ENCODE measurements around the gene TXK. TPM values are rescaled to one million over a fixed set of nuclear protein-coding genes. Genes with fewer than 3 reads are reported as not detected.

TXK gene
- total and polyA plus RNA-seq, 7 donors = 0.55 to 7.5 (median 0.99) TPM; not detected in 2

GRCh38 chr4:48138511-48138910, 4.5 kb upstream of the TXK start:
- Histone ChIP-seq H3K27ac (no peak overlapping the region), H3K4me3 (no peak overlapping the region), H3K9me3 (no peaks in the 10 kb centered on the region), H3K27me3 (no peaks in the 10 kb centered on the region), H3K4me1 (no peaks in the 10 kb centered on the region), H3K36me3 (peaks cover 0 to 8% (median 0%) of the 10 kb centered on the region in 4 donors)
- TF ChIP-seq EP300 (IDR thresholded peaks at IDR 0.05) = no peak
- no peak for TF ChIP-seq POLR2A (IDR thresholded peaks at IDR 0.05)
- no peak for TF ChIP-seq POLR2AphosphoS5 (IDR thresholded peaks at IDR 0.05)
- no peak for TF ChIP-seq CTCF (IDR thresholded peaks at IDR 0.05)
- intact Hi-C loops (cut with DNase I) = no loop called here
- DNase-seq = no peak
- 91 to 94% methylated on average over 7 of the region's 7 CpGs for WGBS, 2 donors

GRCh38 chr4:48137846-48138245, 3.8 kb upstream of the TXK start:
- Histone ChIP-seq H3K4me1 (no peaks in the 10 kb centered on the region), H3K27ac (no peak overlapping the region), H3K27me3 (no peaks in the 10 kb centered on the region), H3K4me3 (no peak overlapping the region), H3K36me3 (peaks cover 0 to 8% (median 0%) of the 10 kb centered on the region in 4 donors), H3K9me3 (no peaks in the 10 kb centered on the region)
- TF ChIP-seq EP300 (IDR thresholded peaks at IDR 0.05) (no peak), POLR2AphosphoS5 (IDR thresholded peaks at IDR 0.05) (no peak), POLR2A (IDR thresholded peaks at IDR 0.05) (no peak), CTCF (IDR thresholded peaks at IDR 0.05) (no peak)
- DNase-seq = no peak
- intact Hi-C loops (cut with DNase I) = no loop called here

GRCh38 chr4:48133669-48134068, 381 bp downstream of the TXK start:
- Histone ChIP-seq H3K9me3 (no peaks in the 10 kb centered on the region), H3K27ac (no peak overlapping the region), H3K4me3 (no peak overlapping the region), H3K4me1 (no peaks in the 10 kb centered on the region), H3K36me3 (peaks cover 0 to 8% (median 0%) of the 10 kb centered on the region in 4 donors), H3K27me3 (no peaks in the 10 kb centered on the region)
- no peak for DNase-seq
- intact Hi-C loops (cut with DNase I) = no loop called here
- TF ChIP-seq POLR2A (IDR thresholded peaks at IDR 0.05) = no peak
- TF ChIP-seq CTCF (IDR thresholded peaks at IDR 0.05) = no peak
- TF ChIP-seq POLR2AphosphoS5 (IDR thresholded peaks at IDR 0.05) = no peak
- TF ChIP-seq EP300 (IDR thresholded peaks at IDR 0.05) = no peak

GRCh38 chr4:48131736-48132135, 2.3 kb downstream of the TXK start:
- intact Hi-C loops (cut with DNase I) = no loop called here
- no peak overlapping the region for H3K4me3 ChIP-seq
- 33 to 52% methylated on average over 4 of the region's 4 CpGs for WGBS, 2 donors

More at GRCh38 chr4:48131736-48132135, 2.3 kb downstream of the TXK start:
- H3K27me3 ChIP-seq = no peaks in the 10 kb centered on the region
- peaks cover 0 to 8% (median 0%) of the 10 kb centered on the region in 4 donors for H3K4me1 ChIP-seq
- TF ChIP-seq CTCF (IDR thresholded peaks at IDR 0.05) (no peak), POLR2AphosphoS5 (IDR thresholded peaks at IDR 0.05) (no peak), POLR2A (IDR thresholded peaks at IDR 0.05) (no peak)
- H3K36me3 ChIP-seq = peaks cover 0 to 8% (median 0%) of the 10 kb centered on the region in 4 donors
- no peak for DNase-seq
- H3K27ac ChIP-seq = no peak overlapping the region
- H3K9me3 ChIP-seq = no peaks in the 10 kb centered on the region
